Mammary epithelial cell (primary cell): ENCODE results near the gene KLRD1.

Source experiments
- EZH2 ChIP-seq: IDR thresholded peaks from 2 replicates; pipeline ENCODE4 v1.6.1; 2012; ENCODE audit warnings: low read length, inconsistent platforms, borderline replicate concordance
- TF ChIP-seq, protein P1 (sequence below), 2 donors: IDR thresholded peaks in 1 of 2; conservative IDR thresholded peaks in 1 of 2; 2 replicates each; pipeline ENCODE4 v1.5.1; 2011 to 2012; ENCODE audit warnings: inconsistent platforms in 2 of 2, low read length in 2 of 2, mild to moderate bottlenecking in 2 of 2, control low read depth in 1 of 2, low read depth in 1 of 2; ENCODE audit not compliant: insufficient read depth in 1 of 2; ENCODE audit errors: extremely low read depth in 1 of 2

- no peak for TF ChIP-seq EZH2
- TF ChIP-seq, protein P1, sequence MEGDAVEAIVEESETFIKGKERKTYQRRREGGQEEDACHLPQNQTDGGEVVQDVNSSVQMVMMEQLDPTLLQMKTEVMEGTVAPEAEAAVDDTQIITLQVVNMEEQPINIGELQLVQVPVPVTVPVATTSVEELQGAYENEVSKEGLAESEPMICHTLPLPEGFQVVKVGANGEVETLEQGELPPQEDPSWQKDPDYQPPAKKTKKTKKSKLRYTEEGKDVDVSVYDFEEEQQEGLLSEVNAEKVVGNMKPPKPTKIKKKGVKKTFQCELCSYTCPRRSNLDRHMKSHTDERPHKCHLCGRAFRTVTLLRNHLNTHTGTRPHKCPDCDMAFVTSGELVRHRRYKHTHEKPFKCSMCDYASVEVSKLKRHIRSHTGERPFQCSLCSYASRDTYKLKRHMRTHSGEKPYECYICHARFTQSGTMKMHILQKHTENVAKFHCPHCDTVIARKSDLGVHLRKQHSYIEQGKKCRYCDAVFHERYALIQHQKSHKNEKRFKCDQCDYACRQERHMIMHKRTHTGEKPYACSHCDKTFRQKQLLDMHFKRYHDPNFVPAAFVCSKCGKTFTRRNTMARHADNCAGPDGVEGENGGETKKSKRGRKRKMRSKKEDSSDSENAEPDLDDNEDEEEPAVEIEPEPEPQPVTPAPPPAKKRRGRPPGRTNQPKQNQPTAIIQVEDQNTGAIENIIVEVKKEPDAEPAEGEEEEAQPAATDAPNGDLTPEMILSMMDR (conservative IDR thresholded peaks at IDR 0.05 in 1 of 2, IDR thresholded peaks at IDR 0.05 in 1 of 2; ENCODE audit: extremely low read depth in 1 of 2, insufficient read depth in 1 of 2, low read depth in 1 of 2, low read length in 2 of 2): no peak
Observed at GRCh38 chr12:10339053-10339840, 31.6 kb downstream of the KLRD1 start.
